BE2C (cell line): Measurements from ENCODE around the gene RASA1.

Experiments used
- DNase-seq: peaks from one replicate; pipeline ENCODE4 v3.0.0-alpha.2; 2020
- H3K27me3 ChIP-seq: fragments of 250-450 bp; sonication (Bioruptor Pico); 2 replicates; pipeline ENCODE4 v1.5.1; 2020; ENCODE audit warnings: mild to moderate bottlenecking
- H3K36me3 ChIP-seq: fragments of 250-450 bp; sonication (Bioruptor Pico); 2 replicates; pipeline ENCODE4 v1.5.1; 2020; ENCODE audit warnings: mild to moderate bottlenecking
- H3K4me1 ChIP-seq: fragments of 250-450 bp; sonication (Bioruptor Pico); 2 replicates; pipeline ENCODE4 v1.5.1; 2020
- H3K4me3 ChIP-seq: 2 replicates; pipeline ENCODE4 v1.5.1; 2011; ENCODE audit warnings: low read depth, low read length
- H3K9me3 ChIP-seq: fragments of 250-450 bp; sonication (Bioruptor Pico); 2 replicates; pipeline ENCODE4 v1.5.1; 2020
- CTCF ChIP-seq: IDR thresholded peaks from 2 replicates; pipeline ENCODE4 v1.5.1; 2012; ENCODE audit warnings: mild to moderate bottlenecking, low read depth, low read length

The RASA1 gene

GRCh38 chr5:87435144-87435694, 167.5 kb downstream of the RASA1 start:
- Histone ChIP-seq H3K9me3 (no peaks in the 10 kb centered on the region; the same call in 1 of the 2 replicates), H3K27me3 (no peaks in the 10 kb centered on the region), H3K4me1 (no peaks in the 10 kb centered on the region), H3K36me3 (no peaks in the 10 kb centered on the region), H3K4me3 (no peak overlapping the region)
- no peak for DNase-seq
- TF ChIP-seq CTCF: no peak

GRCh38 chr5:87437724-87438123, 170.0 kb downstream of the RASA1 start:
- Histone ChIP-seq H3K9me3 (no peaks in the 10 kb centered on the region; the same call in 1 of the 2 replicates), H3K4me1 (no peaks in the 10 kb centered on the region), H3K4me3 (no peak overlapping the region), H3K36me3 (no peaks in the 10 kb centered on the region), H3K27me3 (no peaks in the 10 kb centered on the region)
- no peak for DNase-seq
- TF ChIP-seq CTCF: no peak

- Histone ChIP-seq H3K4me3 (no peak overlapping the region), H3K4me1 (no peaks in the 10 kb centered on the region), H3K36me3 (no peaks in the 10 kb centered on the region), H3K27me3 (no peaks in the 10 kb centered on the region), H3K9me3 (no peaks in the 10 kb centered on the region; the same call in 1 of the 2 replicates)
- DNase-seq: no peak
- no peak for TF ChIP-seq CTCF
Measured at GRCh38 chr5:87438231-87438630, 170.5 kb downstream of the RASA1 start.
